Prostate gland (tissue), 2 donors: ENCODE results near the gene DICER1.

Experiments
- CTCF ChIP-seq, 4 experiments: fragments of 200-600 bp in 2 of 4; fragments of 450-650 bp in 2 of 4; sonication (generic) in 2 of 4; IDR thresholded peaks; 1 replicate in 3 of 4; 2 replicates in 1 of 4; pipeline ENCODE4 v1.5.1; 2016 to 2019; ENCODE audit warnings: antibody characterized with exemption in 4 of 4, mild to moderate bottlenecking in 2 of 4, moderate library complexity in 2 of 4
- POLR2A ChIP-seq: fragments of 450-650 bp; IDR thresholded peaks from one replicate; pipeline ENCODE4 v1.6.1; 2016; ENCODE audit warnings: antibody characterized with exemption, mild to moderate bottlenecking

GRCh38 chr14:95064734-95065133 is 92.6 kb downstream of the DICER1 start:
- TF ChIP-seq POLR2A (no peak), CTCF (IDR thresholded peaks at IDR 0.05) (no peak)
